IMR-90 (cell line): Measurements from ENCODE around the gene PIGZ. TPM values are rescaled to one million over a fixed set of nuclear protein-coding genes. Genes with fewer than 3 reads are reported as not detected.

ENCODE experiments used
- ATAC-seq: fragments of 200-7000 bp; cut with Tn5 transposase; 2 replicates; pipeline ENCODE4 v1.9.1; 2020; ENCODE audit warnings: low read depth, mild to moderate bottlenecking, moderate library complexity
- BruUV-seq: library from RNA; stranded (reverse); fragments of 400-500 nt; replicated peaks from 2 replicates; lab custom pipeline; 2021; lab: Mats Ljungman, UMichigan
- CTCF ChIA-PET: fragments of 300-600 bp; formaldehyde crosslinking; extraction: SDS; loops from one replicate; lab custom pipeline; 2021; ENCODE audit warnings: antibody characterized with exemption; lab: Yijun Ruan, JAX
- POLR2A ChIA-PET: fragments of 300-600 bp; sonication (Branson Sonifier 250); formaldehyde crosslinking; loops from one replicate; lab custom pipeline; 2022; ENCODE audit warnings: antibody characterized with exemption; ENCODE audit not compliant: unreplicated experiment; lab: Charles Lee
- DNase-seq: peaks from one replicate; pipeline ENCODE4 v3.0.0; 2013
- H2AFZ ChIP-seq: replicated peaks from 2 replicates; pipeline ENCODE3; 2013; ENCODE audit warnings: low read length, mild to moderate bottlenecking; ENCODE audit not compliant: poor library complexity
- H2AK5ac ChIP-seq: 2 replicates; pipeline ENCODE4 v1.6.1; 2013; ENCODE audit warnings: low read depth, low read length, inconsistent platforms
- H2AK9ac ChIP-seq: replicated peaks from 2 replicates; pipeline ENCODE3; 2013; ENCODE audit warnings: mild to moderate bottlenecking, low read depth, low read length, moderate library complexity; ENCODE audit not compliant: poor library complexity
- H2BK120ac ChIP-seq: 2 replicates; pipeline ENCODE4 v1.6.1; 2013; ENCODE audit warnings: low read depth, low read length, inconsistent platforms
- H2BK15ac ChIP-seq: 3 replicates; pipeline ENCODE4 v1.6.1; 2013; ENCODE audit warnings: low read depth, low read length, inconsistent platforms
- H2BK20ac ChIP-seq: 2 replicates; pipeline ENCODE4 v1.6.1; 2013; ENCODE audit warnings: low read depth, mild to moderate bottlenecking, inconsistent platforms, low read length, moderate library complexity
- H2BK5ac ChIP-seq: 2 replicates; pipeline ENCODE4 v1.6.1; 2013; ENCODE audit warnings: mild to moderate bottlenecking, low read depth, low read length, inconsistent platforms; ENCODE audit not compliant: poor library complexity, severe bottlenecking
- H3K14ac ChIP-seq: replicated peaks from 2 replicates; pipeline ENCODE4 v1.6.1; 2013; ENCODE audit warnings: low read depth, low read length, inconsistent platforms
- H3K18ac ChIP-seq: 2 replicates; pipeline ENCODE4 v1.6.1; 2013; ENCODE audit warnings: low read depth, low read length, control low read depth
- H3K23ac ChIP-seq: 2 replicates; pipeline ENCODE4 v1.6.1; 2013; ENCODE audit warnings: low read depth, low read length, inconsistent platforms
- H3K27ac ChIP-seq: 2 replicates; pipeline ENCODE4 v1.5.1; 2013; ENCODE audit warnings: mild to moderate bottlenecking, control low read depth, low read length; ENCODE audit not compliant: insufficient read depth
- H3K27me3 ChIP-seq: 2 replicates; pipeline ENCODE4 v1.6.1; 2013; ENCODE audit warnings: low read length; ENCODE audit not compliant: control insufficient read depth, insufficient read depth
- H3K36me3 ChIP-seq: 2 replicates; pipeline ENCODE4 v1.6.1; 2013; ENCODE audit warnings: low read length, mixed read lengths; ENCODE audit not compliant: control insufficient read depth, insufficient read depth
- H3K4ac ChIP-seq: 2 replicates; pipeline ENCODE4 v1.6.1; 2013; ENCODE audit warnings: low read depth, low read length, inconsistent platforms
- H3K4me1 ChIP-seq: 2 replicates; pipeline ENCODE4 v1.6.1; 2013; ENCODE audit warnings: low read length, mixed read lengths; ENCODE audit not compliant: control insufficient read depth, insufficient read depth
- H3K4me2 ChIP-seq: 2 replicates; pipeline ENCODE4 v1.6.1; 2013; ENCODE audit warnings: low read depth, mild to moderate bottlenecking, control low read depth, low read length, moderate library complexity
- H3K4me3 ChIP-seq: 2 replicates; pipeline ENCODE4 v1.5.1; 2013; ENCODE audit warnings: low read depth, mild to moderate bottlenecking, control low read depth, low read length, moderate library complexity; ENCODE audit not compliant: insufficient read depth
- H3K56ac ChIP-seq: 2 replicates; pipeline ENCODE4 v1.6.1; 2013; ENCODE audit warnings: low read length, inconsistent platforms; ENCODE audit not compliant: insufficient read depth; ENCODE audit errors: extremely low read depth
- H3K79me1 ChIP-seq, 2 experiments: 2 replicates each; pipeline ENCODE4 v1.6.1; 2013; ENCODE audit warnings: low read length in 2 of 2, inconsistent platforms in 1 of 2, low read depth in 1 of 2
- H3K9ac ChIP-seq: 2 replicates; pipeline ENCODE4 v1.6.1; 2013; ENCODE audit warnings: low read depth, low read length, control low read depth
- H3K9me1 ChIP-seq: 2 replicates; pipeline ENCODE4 v1.6.1; 2013; ENCODE audit warnings: low read length, inconsistent platforms; ENCODE audit not compliant: insufficient read depth
- H3K9me3 ChIP-seq: 2 replicates; pipeline ENCODE4 v1.6.1; 2013; ENCODE audit warnings: low read length; ENCODE audit not compliant: control insufficient read depth, insufficient read depth
- H4K20me1 ChIP-seq: 2 replicates; pipeline ENCODE4 v1.6.1; 2013; ENCODE audit warnings: low read length, inconsistent platforms; ENCODE audit not compliant: insufficient read depth
- H4K5ac ChIP-seq: 2 replicates; pipeline ENCODE4 v1.6.1; 2013; ENCODE audit warnings: mild to moderate bottlenecking, low read depth, low read length, control low read depth
- H4K8ac ChIP-seq, 2 experiments: 2 replicates each; pipeline ENCODE4 v1.6.1; 2013; ENCODE audit warnings: low read depth in 2 of 2, low read length in 2 of 2, control low read depth in 1 of 2, inconsistent platforms in 1 of 2
- H4K91ac ChIP-seq: 2 replicates; pipeline ENCODE4 v1.6.1; 2013; ENCODE audit warnings: low read depth, low read length, inconsistent platforms; ENCODE audit not compliant: insufficient read depth
- CEBPB ChIP-seq: IDR thresholded peaks from 2 replicates; pipeline ENCODE4 v1.6.1; 2012; ENCODE audit warnings: low read depth, low read length, improper control_type of control experiment
- CHD1 ChIP-seq: IDR thresholded peaks from 2 replicates; pipeline ENCODE4 v1.6.1; 2012; ENCODE audit warnings: low read depth, low read length, improper control_type of control experiment
- CTCF ChIP-seq: conservative IDR thresholded peaks from 2 replicates; pipeline ENCODE4 v1.5.1; 2012; ENCODE audit warnings: mild to moderate bottlenecking, low read depth, low read length, improper control_type of control experiment
- ELK1 ChIP-seq: fragments of 150-350 bp; IDR thresholded peaks from 2 replicates; pipeline ENCODE4 v1.6.1; 2016; ENCODE audit warnings: low read depth, mild to moderate bottlenecking, low read length, moderate library complexity, borderline replicate concordance
- FOS ChIP-seq: fragments of 150-350 bp; IDR thresholded peaks from 2 replicates; pipeline ENCODE4 v1.6.1; 2016; ENCODE audit warnings: low read depth, low read length
- MAFK ChIP-seq: IDR thresholded peaks from 2 replicates; pipeline ENCODE4 v1.6.1; 2012; ENCODE audit warnings: low read depth, low read length, improper control_type of control experiment
- MAZ ChIP-seq: IDR thresholded peaks from 2 replicates; pipeline ENCODE4 v1.6.1; 2012; ENCODE audit warnings: low read depth, mild to moderate bottlenecking, low read length, improper control_type of control experiment, moderate library complexity, borderline replicate concordance
- NFE2L2 ChIP-seq: fragments of 150-350 bp; IDR thresholded peaks from 2 replicates; pipeline ENCODE4 v1.6.1; 2016; ENCODE audit warnings: low read depth, mild to moderate bottlenecking, low read length
- POLR2A ChIP-seq: IDR thresholded peaks from 2 replicates; pipeline ENCODE4 v1.6.1; 2012; ENCODE audit warnings: mild to moderate bottlenecking, low read depth, low read length
- RAD21 ChIP-seq: IDR thresholded peaks from 2 replicates; pipeline ENCODE4 v1.6.1; 2012; ENCODE audit warnings: low read length, improper control_type of control experiment
- RCOR1 ChIP-seq: IDR thresholded peaks from 2 replicates; pipeline ENCODE4 v1.6.1; 2012; ENCODE audit warnings: mild to moderate bottlenecking, low read length, improper control_type of control experiment; ENCODE audit not compliant: insufficient replicate concordance
- RFX5 ChIP-seq: IDR thresholded peaks from 2 replicates; pipeline ENCODE4 v1.8.0; 2012; ENCODE audit warnings: low read depth, mild to moderate bottlenecking, low read length, moderate library complexity
- USF2 ChIP-seq: fragments of 150-350 bp; IDR thresholded peaks from 2 replicates; pipeline ENCODE4 v1.6.1; 2017; ENCODE audit warnings: mild to moderate bottlenecking, antibody characterized with exemption, low read length, low read depth
- WGBS, 2 experiments: methylation state at CpG; one replicate each; pipeline versions ENCODE4 v1.1.5 to v1.1.7; 2013; ENCODE audit warnings: missing lambda C conversion rate in 2 of 2; ENCODE audit not compliant: insufficient read length in 1 of 2; ENCODE audit errors: extremely low coverage in 2 of 2; 5-methylcytosine and 5-hydroxymethylcytosine counted together
- dilution Hi-C: fragments of 300-500 bp; cut with HindIII; formaldehyde crosslinking; loops from one replicate; pipeline ENCODE4 v1.14.3; 2018; ENCODE audit warnings: low sequenced_read_pairs; ENCODE audit not compliant: unreplicated experiment
- in situ Hi-C: fragments of 300-500 bp; cut with MboI; formaldehyde crosslinking; loops from 3 replicates; pipeline ENCODE4 v1.14.3; 2019; ENCODE audit warnings: low sequenced_read_pairs, inconsistent platforms, mixed read lengths
- intact Hi-C: fragments of 100-400 bp; cut with micrococcal nuclease; formaldehyde crosslinking; loops from 2 replicates; pipeline ENCODE4 v1.10.0; 2022
- polyA plus RNA-seq, 3 experiments: library from polyadenylated mRNA; depleted of rRNA; stranded (reverse); fragments of >200 nt; gene quantifications; 2 replicates each; pipeline ENCODE4 v1.2.3, GENCODE V29; 2012; ENCODE audit warnings: low replicate concordance in 1 of 3
- total RNA-seq: library from RNA; depleted of rRNA; stranded (reverse); fragments of >200 nt; gene quantifications from 2 replicates; pipeline ENCODE4 v1.2.3, GENCODE V29; 2012

Gene PIGZ
- total and polyA plus RNA-seq, 2 of the 4 experiments (the other 2 are of a cell fraction), result 0.18 to 0.86 TPM

GRCh38 chr3:197011780-197012539 is 43.3 kb upstream of the PIGZ start:
- Histone ChIP-seq H2BK15ac (no peak overlapping the region), H4K91ac (no peak overlapping the region), H3K9me1 (no peaks in the 10 kb centered on the region), H3K23ac (no peak overlapping the region), H2AK5ac (no peak overlapping the region), H3K56ac (no peak overlapping the region), H3K4me2 (no peak overlapping the region), H3K9ac (no peak overlapping the region), H3K9me3 (peaks cover 2% of the 10 kb centered on the region; the same call in 1 of the 2 replicates), H3K36me3 (no peaks in the 10 kb centered on the region), H4K5ac (no peak overlapping the region), H2BK5ac (no peak overlapping the region), H2AK9ac (peak overlapping the region; percentile 13), H3K27me3 (peaks cover 15% of the 10 kb centered on the region), H3K79me1 (no peaks in the 10 kb centered on the region), H2BK20ac (no peak overlapping the region), H2AFZ (peak overlapping the region; percentile 63), H4K8ac (no peak overlapping the region), H3K4me1 (no peaks in the 10 kb centered on the region), H3K4me3 (no peak overlapping the region), H3K4ac (no peak overlapping the region), H2BK120ac (no peak overlapping the region), H3K14ac (no peak overlapping the region), H3K18ac (no peak overlapping the region), H3K27ac (no peak overlapping the region), H4K20me1 (no peaks in the 10 kb centered on the region)
- ChIA-PET CTCF (no interaction called here), POLR2A (no interaction called here)
- in situ Hi-C loops, result no loop called here
- 79% methylated on average over 18 of the region's 25 CpGs; no CpG with 5 or more reads in 1 of the 2 experiments for WGBS, 2 experiments
- ATAC-seq (no peak), DNase-seq (no peak)
- intact Hi-C loops, result no loop called here
- no TSS peak for BruUV-seq
- dilution Hi-C loops, result no loop called here
- TF ChIP-seq FOS, result no peak
- TF ChIP-seq CHD1, result no peak
- TF ChIP-seq MAZ, result no peak
- no peak for TF ChIP-seq USF2
- TF ChIP-seq CTCF, result no peak
- no peak for TF ChIP-seq RFX5
- no peak for TF ChIP-seq RAD21
- no peak for TF ChIP-seq CEBPB
- no peak for TF ChIP-seq RCOR1
- TF ChIP-seq ELK1, result no peak
- no peak for TF ChIP-seq NFE2L2
- TF ChIP-seq POLR2A, result no peak
- TF ChIP-seq MAFK, result no peak
